Astrocyte (in vitro differentiated cells and primary cell): Measurements from ENCODE around the gene OR1L8.

Experiments
- EZH2 ChIP-seq: IDR thresholded peaks from 2 replicates; pipeline ENCODE4 v1.6.1; 2012; ENCODE audit warnings: mild to moderate bottlenecking, low read length, inconsistent platforms; ENCODE audit not compliant: insufficient read depth
- TF ChIP-seq, protein P1 (sequence below): IDR thresholded peaks from 2 replicates; pipeline ENCODE4 v1.5.1; 2011; ENCODE audit warnings: low read depth, mild to moderate bottlenecking, inconsistent platforms, low read length, moderate library complexity; ENCODE audit not compliant: insufficient read depth

DNA sequence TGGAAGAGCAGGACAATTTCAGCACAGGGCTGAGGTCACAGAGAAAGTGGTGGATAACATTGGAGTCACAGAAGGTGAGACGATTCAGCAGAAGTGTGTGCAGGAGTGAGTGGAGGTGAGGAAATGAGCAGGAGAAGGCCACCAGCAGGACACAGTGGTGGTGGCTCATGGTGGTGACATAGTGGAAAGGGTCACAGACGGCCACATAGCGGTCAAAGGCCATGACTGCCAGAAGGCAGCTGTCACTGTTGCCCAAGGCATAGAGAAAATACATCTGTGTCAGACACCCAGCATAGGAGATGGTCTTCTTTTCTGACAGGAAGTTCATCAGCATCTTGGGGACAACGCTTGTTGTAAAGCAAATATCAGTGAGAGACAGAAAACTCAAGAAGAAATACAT is 15.3 kb downstream of the OR1L8 start:
- TF ChIP-seq, protein P1, sequence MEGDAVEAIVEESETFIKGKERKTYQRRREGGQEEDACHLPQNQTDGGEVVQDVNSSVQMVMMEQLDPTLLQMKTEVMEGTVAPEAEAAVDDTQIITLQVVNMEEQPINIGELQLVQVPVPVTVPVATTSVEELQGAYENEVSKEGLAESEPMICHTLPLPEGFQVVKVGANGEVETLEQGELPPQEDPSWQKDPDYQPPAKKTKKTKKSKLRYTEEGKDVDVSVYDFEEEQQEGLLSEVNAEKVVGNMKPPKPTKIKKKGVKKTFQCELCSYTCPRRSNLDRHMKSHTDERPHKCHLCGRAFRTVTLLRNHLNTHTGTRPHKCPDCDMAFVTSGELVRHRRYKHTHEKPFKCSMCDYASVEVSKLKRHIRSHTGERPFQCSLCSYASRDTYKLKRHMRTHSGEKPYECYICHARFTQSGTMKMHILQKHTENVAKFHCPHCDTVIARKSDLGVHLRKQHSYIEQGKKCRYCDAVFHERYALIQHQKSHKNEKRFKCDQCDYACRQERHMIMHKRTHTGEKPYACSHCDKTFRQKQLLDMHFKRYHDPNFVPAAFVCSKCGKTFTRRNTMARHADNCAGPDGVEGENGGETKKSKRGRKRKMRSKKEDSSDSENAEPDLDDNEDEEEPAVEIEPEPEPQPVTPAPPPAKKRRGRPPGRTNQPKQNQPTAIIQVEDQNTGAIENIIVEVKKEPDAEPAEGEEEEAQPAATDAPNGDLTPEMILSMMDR = no peak
- no peak for TF ChIP-seq EZH2
